ENCODE data around the gene TYW5. TPM values are rescaled to one million over a fixed set of nuclear protein-coding genes. Genes with fewer than 3 reads are reported as not detected.

Gene TYW5
- total and polyA plus RNA-seq, 2 of the 13 experiments (the other 11 are each of a cell fraction or from before 2014, with no cell fraction given) = 8.3 to 14.6 TPM

- TF ChIP-seq, protein P1, sequence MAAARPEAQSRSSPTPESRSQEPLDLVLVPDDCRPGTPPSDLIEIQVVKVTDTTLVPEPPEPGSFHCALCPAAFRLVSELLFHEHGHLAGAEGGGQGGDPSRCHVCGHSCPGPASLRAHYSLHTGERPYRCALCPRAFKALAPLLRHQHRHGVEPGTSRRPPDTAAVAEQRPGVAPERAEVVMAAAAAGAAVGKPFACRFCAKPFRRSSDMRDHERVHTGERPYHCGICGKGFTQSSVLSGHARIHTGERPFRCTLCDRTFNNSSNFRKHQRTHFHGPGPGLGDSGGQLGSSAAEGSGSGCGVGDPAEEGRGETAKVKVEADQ (CRISPR knock-in tag; IDR thresholded peaks at IDR 0.05; ENCODE audit: borderline replicate concordance) = peak; percentile 93
- TF ChIP-seq HIVEP1 (CRISPR knock-in tag; IDR thresholded peaks at IDR 0.05) (0 out of 2 replicates have a peak, but pooled peaks have one; percentile 59), ZNF34 (CRISPR knock-in tag; IDR thresholded peaks at IDR 0.05; ENCODE audit: borderline replicate concordance) (peak; percentile 29; the same call in 1 of the 2 replicates), SNAPC5 (CRISPR knock-in tag; IDR thresholded peaks at IDR 0.05; ENCODE audit: borderline replicate concordance) (peak; percentile 91; the same call in 1 of the 2 replicates), SMAD9 (CRISPR knock-in tag; IDR thresholded peaks at IDR 0.05) (peak; percentile 89), ZNF629 (CRISPR knock-in tag; conservative IDR thresholded peaks at IDR 0.05) (no peak; the same call in 1 of the 2 replicates), ZSCAN30 (CRISPR knock-in tag; IDR thresholded peaks at IDR 0.05) (peak; percentile 98), ZNF790 (CRISPR knock-in tag; IDR thresholded peaks at IDR 0.05; ENCODE audit: borderline replicate concordance) (peak; percentile 90; the same call in 1 of the 2 replicates), ZNF891 (CRISPR knock-in tag; IDR thresholded peaks at IDR 0.05) (peak; percentile 90; the same call in 1 of the 2 replicates), ZNF12 (CRISPR knock-in tag; IDR thresholded peaks at IDR 0.05) (peak; percentile 52; the same call in 1 of the 2 replicates), ZNF839 (CRISPR knock-in tag; IDR thresholded peaks at IDR 0.05; ENCODE audit: borderline replicate concordance) (peak; percentile 57; the same call in 1 of the 2 replicates), ZNF75D (CRISPR knock-in tag; IDR thresholded peaks at IDR 0.05; ENCODE audit: borderline replicate concordance) (peak; percentile 82; the same call in 1 of the 2 replicates), HBP1 (CRISPR knock-in tag; IDR thresholded peaks at IDR 0.05; ENCODE audit: low read depth) (no peak; the same call in 1 of the 2 replicates), NBN (conservative IDR thresholded peaks at IDR 0.05) (no peak), TBL1XR1 (IDR thresholded peaks at IDR 0.05; ENCODE audit: borderline replicate concordance, low read length, partially characterized antibody) (peak; percentile 74), KDM3A (CRISPR knock-in tag; IDR thresholded peaks at IDR 0.05; ENCODE audit: low read depth) (peak; percentile 78), PRMT3 (CRISPR knock-in tag; IDR thresholded peaks at IDR 0.05; ENCODE audit: borderline replicate concordance, low read depth) (0 out of 2 replicates have a peak, but pooled peaks have one; percentile 77), GLMP (CRISPR knock-in tag; IDR thresholded peaks at IDR 0.05; ENCODE audit: borderline replicate concordance) (0 out of 2 replicates have a peak, but pooled peaks have one; percentile 21), ZSCAN29 (CRISPR knock-in tag; conservative IDR thresholded peaks at IDR 0.05) (0 out of 2 replicates have a peak, but pooled peaks have one; percentile 52), SMAD3 (CRISPR knock-in tag; IDR thresholded peaks at IDR 0.05) (peak; percentile 94), MTF1 (CRISPR knock-in tag; IDR thresholded peaks at IDR 0.05) (peak; percentile 60), XRCC5 (optimal IDR thresholded peaks at IDR 0.05; ENCODE audit: low read length) (peak; percentile 99), YY1 (IDR thresholded peaks at IDR 0.05; ENCODE audit: insufficient read depth, insufficient replicate concordance, low read depth, low read length) (peak; percentile 96), ELF4 (CRISPR knock-in tag; IDR thresholded peaks at IDR 0.05; ENCODE audit: borderline replicate concordance) (peak; percentile 31; the same call in 1 of the 2 replicates)
- TF ChIP-seq, protein P2, sequence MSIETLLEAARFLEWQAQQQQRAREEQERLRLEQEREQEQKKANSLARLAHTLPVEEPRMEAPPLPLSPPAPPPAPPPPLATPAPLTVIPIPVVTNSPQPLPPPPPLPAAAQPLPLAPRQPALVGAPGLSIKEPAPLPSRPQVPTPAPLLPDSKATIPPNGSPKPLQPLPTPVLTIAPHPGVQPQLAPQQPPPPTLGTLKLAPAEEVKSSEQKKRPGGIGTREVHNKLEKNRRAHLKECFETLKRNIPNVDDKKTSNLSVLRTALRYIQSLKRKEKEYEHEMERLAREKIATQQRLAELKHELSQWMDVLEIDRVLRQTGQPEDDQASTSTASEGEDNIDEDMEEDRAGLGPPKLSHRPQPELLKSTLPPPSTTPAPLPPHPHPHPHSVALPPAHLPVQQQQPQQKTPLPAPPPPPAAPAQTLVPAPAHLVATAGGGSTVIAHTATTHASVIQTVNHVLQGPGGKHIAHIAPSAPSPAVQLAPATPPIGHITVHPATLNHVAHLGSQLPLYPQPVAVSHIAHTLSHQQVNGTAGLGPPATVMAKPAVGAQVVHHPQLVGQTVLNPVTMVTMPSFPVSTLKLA (IDR thresholded peaks at IDR 0.05) = 0 out of 2 replicates have a peak, but pooled peaks have one; percentile 42
Measured at GRCh38 chr2:199955339-199956061, at the start of gene TYW5, which contains the start of gene MAIP1 (continued).
